Testis (tissue), 2 donors: Measurements from ENCODE around the gene TUBG1.

Experiments
- POLR2A ChIP-seq: fragments of 450-650 bp; IDR thresholded peaks from one replicate; pipeline ENCODE4 v1.6.1; 2017; ENCODE audit warnings: antibody characterized with exemption, mild to moderate bottlenecking, moderate library complexity
- TF ChIP-seq, protein P1 (sequence below), 3 experiments: fragments of 450-650 bp in 2 of 3; fragments of 200-600 bp in 1 of 3; sonication (generic) in 1 of 3; IDR thresholded peaks; one replicate each; pipeline ENCODE4 v1.5.1; 2016 to 2019; ENCODE audit warnings: antibody characterized with exemption in 3 of 3, mild to moderate bottlenecking in 2 of 3, moderate library complexity in 1 of 3

DNA sequence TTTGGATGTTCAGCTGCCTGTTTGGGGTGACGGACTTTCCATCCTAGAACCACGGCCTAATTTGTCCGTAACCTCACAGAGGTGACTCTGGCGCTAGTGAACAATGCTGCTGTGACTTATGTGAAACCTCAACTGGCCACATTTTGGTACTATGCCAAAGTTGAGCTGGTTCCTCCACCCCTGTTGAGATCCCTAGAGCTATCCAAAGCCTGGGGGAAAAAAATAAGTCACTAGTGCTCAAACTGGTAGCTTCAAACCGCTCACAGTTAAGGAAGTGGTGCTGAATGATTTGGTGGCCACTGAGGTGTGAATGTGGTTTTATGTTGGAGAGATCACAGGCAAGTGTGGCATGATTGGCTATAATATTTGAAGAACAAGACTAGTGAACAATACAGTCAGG is 38.3 kb downstream of the TUBG1 start:
- no peak for TF ChIP-seq POLR2A
- TF ChIP-seq, protein P1, sequence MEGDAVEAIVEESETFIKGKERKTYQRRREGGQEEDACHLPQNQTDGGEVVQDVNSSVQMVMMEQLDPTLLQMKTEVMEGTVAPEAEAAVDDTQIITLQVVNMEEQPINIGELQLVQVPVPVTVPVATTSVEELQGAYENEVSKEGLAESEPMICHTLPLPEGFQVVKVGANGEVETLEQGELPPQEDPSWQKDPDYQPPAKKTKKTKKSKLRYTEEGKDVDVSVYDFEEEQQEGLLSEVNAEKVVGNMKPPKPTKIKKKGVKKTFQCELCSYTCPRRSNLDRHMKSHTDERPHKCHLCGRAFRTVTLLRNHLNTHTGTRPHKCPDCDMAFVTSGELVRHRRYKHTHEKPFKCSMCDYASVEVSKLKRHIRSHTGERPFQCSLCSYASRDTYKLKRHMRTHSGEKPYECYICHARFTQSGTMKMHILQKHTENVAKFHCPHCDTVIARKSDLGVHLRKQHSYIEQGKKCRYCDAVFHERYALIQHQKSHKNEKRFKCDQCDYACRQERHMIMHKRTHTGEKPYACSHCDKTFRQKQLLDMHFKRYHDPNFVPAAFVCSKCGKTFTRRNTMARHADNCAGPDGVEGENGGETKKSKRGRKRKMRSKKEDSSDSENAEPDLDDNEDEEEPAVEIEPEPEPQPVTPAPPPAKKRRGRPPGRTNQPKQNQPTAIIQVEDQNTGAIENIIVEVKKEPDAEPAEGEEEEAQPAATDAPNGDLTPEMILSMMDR (IDR thresholded peaks at IDR 0.05) = no peak
